HS-5 (cell line): ENCODE data around the gene RTN3.
"Not testable (repeated sequence)": the region's sequence is repeated elsewhere in the genome, so short reads cannot be mapped to it uniquely, and the experiment has no call there.

Experiments used
- DNase-seq: peaks from one replicate; pipeline ENCODE4 v3.0.0-alpha.2; 2012; ENCODE audit warnings: low read depth

RTN3 gene

GRCh38 chr11:63768237-63769041 lies 87.1 kb downstream of the RTN3 start, which contains the start of gene ZFTA:
Gene ZFTA (minus strand): TSS chr11:63768775. CDS start chr11:63768622, 153 bp downstream.
- no peak for DNase-seq

GRCh38 chr11:63769042-63769713 lies 87.9 kb downstream of the RTN3 start:
- DNase-seq, result no peak

- no peak for DNase-seq
Observed at GRCh38 chr11:63769714-63770455, 88.6 kb downstream of the RTN3 start.

GRCh38 chr11:63770763-63771162 lies 89.5 kb downstream of the RTN3 start:
- DNase-seq, result no peak

GRCh38 chr11:63771741-63772318 lies 90.5 kb downstream of the RTN3 start:
- DNase-seq, result not testable (repeated sequence)

GRCh38 chr11:63775191-63775590 lies 93.9 kb downstream of the RTN3 start:
- no peak for DNase-seq

- no peak for DNase-seq
Observed at GRCh38 chr11:63779039-63779438, 97.7 kb downstream of the RTN3 start.

GRCh38 chr11:63782749-63783148 lies 101.4 kb downstream of the RTN3 start:
- DNase-seq, result no peak

- no peak for DNase-seq
Observed at GRCh38 chr11:63783925-63784592, 102.8 kb downstream of the RTN3 start.

GRCh38 chr11:63785823-63786222 lies 104.5 kb downstream of the RTN3 start:
- DNase-seq, result no peak

GRCh38 chr11:63791495-63792167 lies 110.3 kb downstream of the RTN3 start:
- DNase-seq, result no peak

GRCh38 chr11:63793161-63793560 lies 111.9 kb downstream of the RTN3 start:
- DNase-seq, result no peak

GRCh38 chr11:63795066-63795465 lies 113.8 kb downstream of the RTN3 start:
- no peak for DNase-seq

GRCh38 chr11:63800921-63801320 lies 119.6 kb downstream of the RTN3 start:
- no peak for DNase-seq

GRCh38 chr11:63802637-63803414 lies 121.5 kb downstream of the RTN3 start:
- DNase-seq, result peak; percentile 59

GRCh38 chr11:63804259-63804658 lies 123.0 kb downstream of the RTN3 start:
- DNase-seq, result no peak

- no peak for DNase-seq
Observed at GRCh38 chr11:63805844-63806415, 124.6 kb downstream of the RTN3 start.
